Stimulated activated CD4-positive, alpha-beta T cell treated with anti-CD3 and anti-CD28 coated beads, Interleukin-4, amount 100 ng/mL, for 1 hour (primary cell): ENCODE measurements around the gene ADORA2B.
"Not testable (repeated sequence)": the region's sequence is repeated elsewhere in the genome, so short reads cannot be mapped to it uniquely, and the experiment has no call there.

Source experiments
- DNase-seq: peaks from one replicate; pipeline ENCODE4 v3.0.0-alpha.2; 2020

ADORA2B gene

DNA sequence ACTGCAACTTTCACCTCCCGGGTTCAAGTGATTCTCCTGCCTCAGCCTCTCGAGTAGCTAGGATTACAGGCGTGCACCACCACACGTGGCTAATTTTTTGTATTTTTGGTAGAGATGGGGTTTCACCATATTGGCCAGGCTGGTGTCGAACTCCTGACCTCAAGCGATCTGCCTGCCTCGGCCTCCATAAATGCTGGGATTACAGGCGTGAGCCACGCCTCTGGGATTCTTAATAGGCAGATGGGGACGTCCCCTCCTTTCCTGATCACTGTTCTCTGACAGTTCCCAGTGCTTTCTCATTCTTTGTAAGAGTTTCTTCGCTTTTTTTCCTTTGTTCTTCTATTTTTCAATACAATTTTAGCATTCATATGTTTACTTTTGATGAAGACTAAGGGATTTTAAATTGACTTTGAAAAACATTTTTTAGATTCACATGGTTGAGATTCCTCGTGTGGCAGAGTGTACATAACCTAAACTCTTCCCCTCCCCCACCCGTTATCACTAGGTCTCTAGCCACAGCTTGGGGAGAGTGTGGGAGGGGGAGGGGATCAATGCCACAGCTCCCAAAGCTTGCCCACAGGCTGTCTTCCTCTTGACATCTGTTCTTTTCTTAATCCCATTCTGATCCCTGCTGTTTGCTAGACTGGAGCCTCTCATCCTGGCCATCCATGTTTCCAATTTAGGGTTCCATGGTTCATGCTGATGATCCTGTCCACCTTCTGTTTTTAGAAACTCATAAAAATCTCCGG is 11.0 kb downstream of the ADORA2B start:
- DNase-seq: no peak

DNA sequence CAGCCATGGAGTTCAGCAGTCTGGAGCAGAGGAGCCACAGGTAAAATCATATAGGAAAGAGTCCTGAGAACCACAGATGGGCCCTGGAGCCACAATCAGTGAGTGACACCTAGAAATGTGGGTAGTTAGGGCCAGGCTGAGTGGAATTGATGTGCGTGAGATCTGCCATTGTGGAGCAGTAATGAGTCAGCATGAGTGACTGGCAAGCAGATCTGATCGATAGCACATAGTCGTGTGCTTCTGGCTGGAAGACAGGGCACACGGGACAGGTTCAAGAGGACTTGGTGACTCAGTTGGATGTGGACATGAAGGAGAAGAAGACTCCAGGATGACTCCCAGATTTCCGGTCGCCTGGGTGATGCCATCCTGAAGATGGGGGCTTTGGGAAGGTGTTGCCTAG is 12.3 kb downstream of the ADORA2B start:
- no peak for DNase-seq

DNA sequence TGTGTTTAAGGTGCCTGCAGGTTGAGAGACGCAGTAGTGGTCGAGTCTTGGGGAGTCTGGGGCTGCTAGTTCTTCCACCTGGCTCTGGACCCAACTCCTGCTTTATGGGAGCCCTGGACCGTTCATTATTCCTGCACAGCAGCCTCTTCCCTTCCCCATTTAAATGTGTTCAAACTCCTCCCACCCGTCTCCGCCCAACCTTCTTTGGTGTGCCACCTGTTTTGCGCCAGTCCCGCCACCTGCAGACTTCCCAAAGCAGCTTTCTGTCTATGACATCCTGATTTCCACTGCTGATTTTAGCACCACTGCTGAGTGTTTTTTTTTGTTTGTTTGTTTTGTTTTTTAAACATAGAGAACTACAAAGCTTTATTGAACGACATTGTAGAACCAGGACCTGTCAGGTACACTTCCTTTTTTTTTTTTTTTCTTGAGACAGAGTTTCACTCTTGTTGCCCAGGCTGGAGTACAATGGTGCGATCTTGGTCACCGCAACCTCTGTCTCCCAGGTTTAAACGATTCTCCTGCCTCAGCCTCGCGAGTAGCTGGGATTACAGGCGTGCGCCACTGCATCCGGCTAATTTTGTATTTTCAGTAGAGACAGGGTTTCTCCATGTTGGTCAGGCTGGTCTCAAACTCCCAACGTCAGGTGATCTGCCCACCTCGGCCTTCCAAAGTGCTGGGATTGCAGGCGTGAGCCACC is 12.8 kb downstream of the ADORA2B start:
- DNase-seq: no peak

DNA sequence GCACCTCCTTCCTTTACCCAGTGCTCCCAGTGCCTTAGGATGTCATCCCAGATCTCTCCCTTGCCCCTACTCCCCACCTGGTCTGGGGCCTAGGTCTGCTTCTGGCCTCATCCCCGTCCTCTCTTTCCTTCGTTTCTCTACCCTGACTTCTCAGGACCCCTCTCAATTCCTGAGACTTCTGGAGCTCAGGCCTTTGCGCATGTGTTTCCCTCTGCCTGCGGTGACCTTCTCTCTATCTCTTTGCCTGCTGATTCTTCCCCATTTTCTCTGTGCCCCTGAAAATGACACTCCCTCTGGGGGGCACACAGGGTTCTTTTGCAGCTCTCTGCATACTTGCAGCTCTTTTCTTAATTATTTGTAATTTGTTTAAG is 13.5 kb downstream of the ADORA2B start:
- DNase-seq: no peak

DNA sequence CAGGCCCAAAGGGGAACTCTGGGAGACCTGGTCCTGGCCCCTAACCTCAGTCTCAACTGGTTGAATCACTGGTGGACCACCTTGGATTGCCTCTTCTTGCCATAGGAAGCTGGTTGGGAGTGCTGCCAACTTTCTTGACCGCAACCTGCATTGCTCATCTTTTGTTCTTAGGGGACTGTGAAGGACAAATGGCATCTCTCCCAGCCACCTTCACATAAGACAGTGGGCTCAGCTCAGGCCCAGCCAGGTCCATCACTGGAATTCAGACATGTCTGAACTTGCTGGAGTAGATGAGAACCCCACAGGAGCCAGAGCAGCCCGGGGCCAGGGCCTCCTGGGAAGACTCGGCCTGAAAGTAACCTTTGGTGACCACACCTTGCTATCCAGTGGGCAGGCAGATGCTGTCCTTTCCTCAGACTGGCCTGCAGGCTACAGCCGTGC is 18.8 kb downstream of the ADORA2B start:
- no peak for DNase-seq

DNA sequence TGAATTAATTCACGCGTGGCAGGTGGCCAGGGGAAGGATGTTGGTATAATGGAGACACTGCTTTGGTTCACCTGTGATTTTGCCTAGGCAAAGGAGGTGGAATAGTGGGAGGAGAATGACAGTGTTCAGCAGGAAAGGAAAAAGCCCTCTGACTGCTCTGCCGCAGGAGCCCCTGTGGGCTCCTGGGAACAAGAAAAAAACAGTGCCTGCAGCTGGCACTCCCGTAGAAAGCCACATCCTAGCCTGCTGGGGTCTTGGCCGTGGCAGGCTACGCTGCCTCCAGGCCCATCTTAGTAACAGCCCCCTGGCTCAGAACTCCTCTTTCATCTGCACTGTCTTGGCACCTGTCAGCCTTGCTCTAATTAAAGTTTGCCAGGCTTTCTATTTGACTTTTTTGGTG is 20.6 kb downstream of the ADORA2B start:
- no peak for DNase-seq

DNA sequence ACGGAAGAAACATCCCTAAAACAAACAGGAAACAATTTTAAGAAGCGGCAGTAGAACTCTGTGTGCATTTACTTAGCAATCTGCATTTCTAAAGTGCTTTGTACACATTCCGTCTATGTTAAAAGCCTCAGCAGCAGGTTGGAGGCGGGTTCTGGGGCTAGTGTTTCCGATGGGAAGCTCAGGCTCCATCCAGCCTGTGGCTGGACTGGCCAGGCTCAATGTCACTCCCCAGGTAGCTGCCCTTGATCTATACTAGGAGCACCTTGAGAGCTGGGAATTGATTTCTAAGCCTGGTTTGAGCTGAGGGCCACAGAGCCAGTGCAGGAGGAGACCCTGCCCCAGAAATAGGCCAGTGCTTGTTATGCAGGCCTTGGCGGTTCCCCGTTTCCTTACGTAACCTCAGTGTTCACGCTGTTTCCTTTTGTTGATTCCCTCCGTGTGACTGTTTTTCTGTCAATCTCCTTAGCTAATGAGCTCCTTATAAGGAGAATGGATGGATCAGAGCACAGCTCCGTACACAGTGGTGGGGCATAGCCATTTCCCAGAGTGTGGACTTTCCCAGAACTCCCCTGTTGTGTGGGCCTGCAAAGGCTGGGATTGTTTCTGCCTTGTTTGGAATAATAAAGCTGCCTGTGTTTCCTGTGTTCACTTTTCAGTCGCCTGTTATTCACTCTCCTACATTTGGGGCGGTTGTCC is 21.4 kb downstream of the ADORA2B start:
- DNase-seq: no peak

DNA sequence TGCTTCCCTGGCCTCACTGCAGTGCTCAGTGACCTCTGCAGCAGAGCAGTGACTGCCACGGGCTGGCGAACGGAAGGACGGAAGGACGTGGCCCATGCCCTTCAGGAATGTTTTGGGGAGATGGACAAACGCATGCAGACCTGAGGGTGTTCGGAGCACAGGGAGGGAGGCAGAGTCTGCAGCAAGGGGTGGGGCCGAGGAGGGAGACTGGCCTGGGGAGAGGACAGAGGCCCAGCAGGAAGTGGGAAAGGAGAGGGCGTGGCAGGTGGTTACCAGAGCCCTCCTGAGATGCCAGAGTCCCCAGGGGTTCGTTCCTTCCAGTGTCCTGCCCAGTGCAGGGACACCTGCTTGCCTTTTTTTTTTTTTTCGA is 21.9 kb downstream of the ADORA2B start:
- DNase-seq: no peak

DNA sequence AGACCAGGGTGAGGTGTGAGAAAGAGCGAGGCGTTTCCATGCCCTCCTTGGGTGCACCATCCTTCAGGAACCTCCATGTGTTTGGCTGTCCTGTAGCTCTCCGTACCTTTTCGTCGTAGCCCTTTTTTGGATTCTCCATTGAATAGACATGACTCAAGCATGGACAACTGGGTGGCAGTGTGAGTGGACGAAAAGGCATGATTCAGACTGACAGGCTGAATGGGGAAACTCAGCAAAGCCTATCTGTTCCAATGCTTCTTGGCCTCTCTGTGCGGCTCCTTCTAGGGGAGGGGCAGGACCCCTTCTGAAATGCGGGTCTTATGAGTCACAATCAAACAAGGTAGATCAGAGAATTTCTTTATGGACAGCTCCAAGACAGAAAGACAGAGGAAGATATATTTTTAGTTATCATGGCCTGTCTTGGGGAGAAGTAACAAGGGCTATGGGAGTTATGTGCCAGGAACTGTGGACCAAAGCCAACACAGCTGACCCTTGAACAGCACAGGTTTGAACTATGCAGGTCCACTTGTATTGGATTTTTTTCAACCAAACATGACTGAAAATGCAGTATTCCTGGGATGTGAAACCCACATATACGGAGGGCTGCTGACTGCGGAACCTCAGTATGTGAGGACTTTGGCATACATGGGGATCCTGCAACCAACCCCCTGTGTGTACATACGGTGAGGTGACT is 22.9 kb downstream of the ADORA2B start:
- DNase-seq: no peak

DNA sequence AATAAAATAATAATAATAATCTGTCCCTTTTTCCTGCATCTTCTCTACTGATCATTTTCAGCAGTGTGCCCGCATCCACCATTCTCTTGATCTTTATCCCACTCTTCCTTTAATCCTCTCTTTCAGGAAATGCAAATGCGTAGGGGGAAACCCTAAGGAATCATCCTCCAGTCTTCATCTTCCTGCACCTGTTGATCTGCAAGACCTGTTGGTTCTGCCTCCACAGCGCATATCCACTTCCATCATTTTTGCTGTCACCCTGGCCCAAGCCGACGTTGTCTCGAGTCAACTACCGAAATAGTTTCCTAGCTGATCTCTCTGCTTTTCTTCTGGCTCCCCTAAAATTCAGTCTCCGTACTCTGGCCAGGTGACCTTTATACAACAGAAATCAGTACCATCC is 24.5 kb downstream of the ADORA2B start:
- DNase-seq: no peak

DNA sequence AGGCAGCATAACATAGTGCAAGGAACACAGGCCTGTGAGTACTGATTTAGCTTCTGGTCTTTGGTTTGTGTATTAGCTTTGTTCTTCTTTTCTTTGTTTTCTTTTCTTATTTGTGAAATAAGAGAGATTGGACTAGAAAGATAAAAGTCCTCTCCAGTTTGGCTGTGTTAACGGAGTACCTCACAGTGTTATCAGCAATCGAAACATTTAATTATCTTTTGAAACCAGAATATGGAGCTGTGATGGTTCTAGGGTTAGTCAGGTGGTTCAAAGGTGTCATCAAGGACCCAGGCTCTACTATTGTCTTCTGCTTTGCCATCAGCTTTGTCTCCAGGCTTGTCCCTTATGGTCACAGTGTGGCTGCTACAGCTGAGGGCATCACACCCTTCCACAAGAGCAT is 25.6 kb downstream of the ADORA2B start:
- DNase-seq: no peak

DNA sequence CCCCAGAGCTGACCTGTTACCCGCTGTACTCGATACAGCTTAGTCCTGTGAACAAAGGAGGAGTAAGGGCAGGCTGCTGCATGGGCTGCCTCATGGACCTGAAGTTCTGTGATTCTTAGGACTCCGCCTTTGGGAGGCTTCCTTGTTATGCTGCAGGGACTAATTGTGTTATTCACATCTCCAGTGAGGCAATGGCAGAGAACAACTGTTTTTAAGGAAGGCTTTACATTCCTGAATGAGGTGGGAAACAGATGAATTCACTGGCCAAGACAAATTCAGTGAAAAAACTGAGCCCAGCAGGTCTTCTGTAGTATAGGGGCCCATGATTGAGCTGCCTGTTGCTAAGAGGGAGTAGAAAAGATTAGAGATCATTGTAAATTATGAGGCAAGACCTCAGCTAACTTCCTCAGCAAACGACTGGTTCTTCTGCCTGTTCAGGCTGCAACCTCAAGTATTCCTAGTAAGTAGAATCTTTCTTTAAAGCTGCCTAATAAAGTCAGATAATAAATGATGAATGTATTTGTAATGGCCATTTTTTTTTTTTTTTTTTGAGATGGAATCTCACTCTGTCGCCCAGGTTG is 26.3 kb downstream of the ADORA2B start:
- DNase-seq: no peak

DNA sequence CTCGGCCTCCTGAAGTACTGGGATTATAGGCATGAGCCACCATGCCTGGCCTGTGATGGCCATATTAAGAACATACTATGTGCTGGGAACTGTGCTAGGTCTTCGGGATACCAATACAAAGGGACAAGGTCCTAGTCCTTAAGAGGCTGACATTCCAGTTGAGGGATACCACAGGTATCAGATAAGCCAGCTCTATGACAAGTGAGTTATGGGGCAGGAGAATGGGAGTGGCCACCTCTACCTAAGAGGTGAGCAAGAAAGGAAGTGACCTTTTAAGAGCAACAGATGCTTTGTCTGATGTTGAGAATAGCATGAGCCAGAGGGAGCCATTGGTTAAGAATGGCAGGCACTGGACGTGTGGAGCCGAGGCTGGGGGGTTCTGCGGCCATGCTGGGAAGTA is 27.0 kb downstream of the ADORA2B start:
- DNase-seq: no peak

DNA sequence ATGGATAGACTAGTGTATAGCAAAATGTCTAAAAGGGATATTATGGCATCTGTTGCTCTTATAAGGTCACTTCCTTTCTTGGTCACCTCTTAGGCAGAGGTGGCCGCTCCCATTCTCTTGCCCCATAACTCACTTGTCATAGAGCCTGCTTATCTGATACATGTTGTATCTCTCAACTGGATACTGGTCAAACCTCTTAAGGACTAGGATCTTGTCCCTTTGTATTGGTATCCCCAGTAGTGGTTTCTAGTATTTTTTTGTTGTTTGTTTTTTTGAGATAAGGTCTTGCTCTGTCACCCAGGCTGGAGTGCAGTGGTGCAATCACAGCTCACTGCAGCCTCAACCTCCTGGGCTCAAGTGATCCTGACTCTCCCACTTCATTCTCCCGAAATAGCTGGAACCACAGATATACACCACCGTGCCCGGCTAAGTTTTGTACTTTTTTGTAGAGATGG is 27.6 kb downstream of the ADORA2B start:
- no peak for DNase-seq

DNA sequence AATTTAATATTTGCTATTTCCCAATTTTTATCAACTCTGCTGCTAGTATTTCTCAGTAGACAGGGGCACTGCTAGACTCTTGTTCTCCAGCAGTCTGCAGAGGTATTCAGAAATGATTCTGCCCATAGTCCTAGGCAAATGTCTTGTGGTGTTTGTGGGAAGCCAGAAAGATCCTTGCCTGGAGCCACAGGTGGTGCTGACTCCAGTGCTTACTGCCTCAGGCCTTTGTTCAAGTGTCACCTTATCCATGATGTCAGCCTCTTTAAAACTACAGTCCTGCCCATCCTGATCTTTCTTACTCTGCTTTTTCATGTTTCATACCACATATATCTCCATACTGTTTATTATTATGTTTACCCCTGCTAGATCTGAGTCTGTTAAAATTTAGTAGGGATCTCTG is 28.1 kb downstream of the ADORA2B start:
- no peak for DNase-seq

DNA sequence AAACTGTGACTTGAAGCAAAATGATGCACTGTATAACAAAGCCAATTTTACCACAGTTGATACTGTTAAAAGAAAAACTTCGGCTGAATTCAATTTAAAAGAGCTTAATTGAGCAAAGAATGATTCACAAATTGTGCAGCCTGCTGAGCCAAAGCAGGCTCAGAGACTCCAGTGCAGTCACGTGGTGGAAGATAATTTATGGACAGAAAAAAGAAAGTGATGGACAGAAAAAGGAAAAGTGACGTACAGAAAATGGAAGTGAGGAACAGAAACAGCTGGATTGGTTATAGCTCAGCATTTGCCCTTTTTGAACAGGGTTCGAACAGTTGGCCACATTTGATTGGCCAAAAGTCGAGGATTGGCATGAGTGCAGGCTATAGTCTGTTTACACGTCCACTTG is 28.9 kb downstream of the ADORA2B start:
- no peak for DNase-seq

DNA sequence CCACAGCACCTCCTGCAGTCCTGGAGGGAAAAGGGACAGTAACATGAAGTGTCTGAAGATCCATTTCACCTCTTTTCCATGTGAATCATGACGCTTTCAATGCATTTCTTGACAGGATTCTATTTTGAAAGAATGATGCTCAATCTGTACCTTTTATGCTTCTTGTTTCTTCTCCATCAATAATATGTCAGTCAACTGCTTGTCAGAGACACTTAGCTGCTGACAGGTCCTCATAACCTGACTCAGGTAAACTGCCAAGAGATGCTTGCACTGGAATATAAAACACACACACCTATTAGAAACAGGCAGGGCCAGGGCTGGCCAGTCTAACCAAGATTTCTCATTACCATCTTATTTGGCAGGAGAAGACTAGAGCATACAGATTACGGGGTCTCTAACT is 33.0 kb downstream of the ADORA2B start:
- DNase-seq: no peak

DNA sequence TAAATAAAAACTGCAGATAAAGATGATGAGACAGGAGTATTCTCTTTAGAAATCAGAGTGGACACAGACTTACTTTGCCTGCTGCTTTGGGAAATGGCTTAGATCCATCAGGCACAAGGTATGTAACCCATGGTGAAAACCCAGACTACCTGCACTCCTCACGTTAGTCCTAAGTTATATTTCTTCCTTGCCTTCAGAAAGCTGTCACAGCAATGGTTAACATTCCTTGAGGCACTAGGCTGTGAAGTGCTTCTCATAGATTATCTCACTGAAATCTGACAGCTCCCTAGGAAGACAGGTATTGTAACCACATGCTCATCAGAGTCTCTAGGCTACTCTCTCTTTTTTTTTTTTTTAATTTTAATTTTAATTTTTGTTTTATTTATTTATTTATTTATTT is 33.7 kb downstream of the ADORA2B start:
- DNase-seq: no peak

DNA sequence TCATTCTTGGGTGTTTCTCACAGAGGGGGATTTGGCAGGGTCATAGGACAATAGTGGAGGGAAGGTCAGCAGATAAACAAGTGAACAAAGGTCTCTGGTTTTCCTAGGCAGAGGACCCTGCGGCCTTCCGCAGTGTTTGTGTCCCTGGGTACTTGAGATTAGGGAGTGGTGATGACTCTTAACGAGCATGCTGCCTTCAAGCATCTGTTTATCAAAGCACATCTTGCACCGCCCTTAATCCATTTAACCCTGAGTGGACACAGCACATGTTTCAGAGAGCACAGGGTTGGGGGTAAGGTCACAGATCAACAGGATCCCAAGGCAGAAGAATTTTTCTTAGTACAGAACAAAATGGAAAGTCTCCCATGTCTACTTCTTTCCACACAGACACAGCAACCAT is 34.1 kb downstream of the ADORA2B start:
- DNase-seq: not testable (repeated sequence)

DNA sequence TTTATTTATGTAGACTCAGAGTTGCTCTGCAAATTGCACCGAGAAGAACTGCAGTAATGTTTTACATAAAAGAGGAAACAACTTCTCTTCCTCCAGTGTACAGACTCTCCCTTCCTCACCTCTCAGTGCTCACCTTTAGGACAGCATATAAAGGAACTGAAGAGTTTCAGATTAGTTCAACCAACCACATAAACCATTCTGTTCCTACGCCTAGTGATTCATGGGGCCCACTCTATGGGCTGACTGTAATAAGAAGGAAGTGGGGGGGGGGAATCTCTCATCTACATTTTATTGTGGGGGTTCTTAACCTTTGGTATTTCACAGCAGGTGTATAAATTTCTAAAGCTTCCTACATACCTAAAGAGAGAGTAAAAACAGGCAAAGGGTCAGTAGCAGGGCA is 36.3 kb downstream of the ADORA2B start:
- no peak for DNase-seq

DNA sequence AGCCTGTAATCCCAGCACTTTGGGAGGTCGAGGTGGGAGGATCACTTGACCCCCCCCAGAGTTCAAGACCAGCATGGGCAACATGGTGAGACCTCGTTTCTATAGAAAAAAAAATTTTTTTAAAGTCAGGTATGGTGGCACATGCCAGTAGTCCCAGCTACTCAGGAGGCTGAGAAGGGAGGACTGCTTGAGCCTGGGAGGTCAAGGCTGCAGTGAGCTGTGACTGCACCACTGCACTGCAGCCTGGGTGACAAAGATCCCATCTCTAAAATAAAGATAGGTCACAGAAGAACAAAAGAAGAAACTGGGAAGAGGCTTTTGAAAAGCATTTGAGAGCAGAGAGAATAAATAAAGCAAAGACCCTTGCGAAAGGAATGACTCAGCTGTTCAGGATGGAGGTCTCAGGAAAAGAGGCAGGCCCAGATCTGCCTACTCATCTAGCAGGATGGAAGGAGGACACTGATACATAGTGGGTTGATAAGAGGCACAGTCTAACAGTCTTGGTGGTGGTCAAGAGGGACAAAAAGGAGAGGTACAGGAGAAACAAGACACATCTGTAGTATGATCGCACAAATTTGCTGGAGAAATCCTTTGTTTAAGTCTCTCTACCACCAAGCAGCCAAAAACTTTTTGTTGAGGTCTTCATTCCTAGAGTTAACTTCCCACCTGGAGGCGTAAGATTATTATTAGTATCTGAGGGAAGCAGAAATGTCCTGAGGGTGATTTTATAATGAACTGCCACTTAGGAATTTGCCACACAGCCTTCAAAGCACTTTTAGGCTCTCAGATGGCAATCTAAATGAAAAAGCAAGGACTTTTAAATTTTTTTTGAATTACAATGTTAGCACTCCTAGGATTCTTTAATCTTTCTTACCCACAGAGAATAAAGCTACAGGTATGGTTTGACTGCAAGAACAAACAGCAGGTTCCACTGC is 37.0 kb downstream of the ADORA2B start:
- DNase-seq: no peak

DNA sequence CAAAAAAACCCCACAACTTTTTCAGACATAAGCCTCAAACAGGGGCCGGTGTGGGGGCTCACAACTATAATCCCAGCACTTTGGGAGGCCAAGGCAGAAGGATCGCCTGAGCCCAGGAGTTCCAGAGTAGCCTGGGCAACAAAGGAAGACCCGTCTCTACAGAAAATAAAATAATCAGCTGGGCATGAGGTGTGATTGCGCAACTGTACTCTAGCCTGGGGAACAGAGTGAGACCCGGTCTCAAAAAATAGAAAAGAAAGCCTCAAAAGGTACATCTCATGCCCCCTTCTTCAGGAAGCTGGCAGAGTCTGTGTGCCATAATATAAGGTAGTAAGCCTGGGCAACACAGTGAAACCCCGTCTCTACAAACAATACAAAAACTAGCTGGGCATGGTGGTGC is 51.4 kb downstream of the ADORA2B start:
- no peak for DNase-seq
